HepG2 (cell line): Measurements from ENCODE around the gene NKX1-1.

ENCODE experiments used
- EP300 ChIP-seq, 3 experiments: sonication (generic) in 1 of 3; formaldehyde crosslinking in 1 of 3; IDR thresholded peaks; 2 replicates each; pipeline versions ENCODE4 v1.5.1 to v1.6.1; 2011 to 2020; ENCODE audit warnings: low read depth in 2 of 3, low read length in 2 of 3, borderline replicate concordance in 1 of 3, improper control_type of control experiment in 1 of 3, mild to moderate bottlenecking in 1 of 3, missing genetic modification reagents in 1 of 3, moderate library complexity in 1 of 3
- HOXA7 ChIP-seq: sonication (generic); formaldehyde crosslinking; IDR thresholded peaks from 2 replicates; pipeline ENCODE4 v1.8.1; 2022; ENCODE audit warnings: mild to moderate bottlenecking, missing genetic modification reagents, moderate library complexity
- MAFG ChIP-seq: sonication (generic); formaldehyde crosslinking; IDR thresholded peaks from 2 replicates; pipeline ENCODE4 v1.5.1; 2020; ENCODE audit warnings: mild to moderate bottlenecking, missing genetic modification reagents
- NR1H2 ChIP-seq: sonication (generic); formaldehyde crosslinking; IDR thresholded peaks from 2 replicates; pipeline ENCODE4 v1.8.1; 2022; ENCODE audit warnings: low read depth, missing genetic modification reagents, borderline replicate concordance
- PRPF4 ChIP-seq: fragments of 200-400 bp; formaldehyde crosslinking; IDR thresholded peaks from 2 replicates; pipeline ENCODE4 v1.6.1; 2016; ENCODE audit warnings: low read length, low read depth; ENCODE audit not compliant: poor library complexity, severe bottlenecking
- REPIN1 ChIP-seq: sonication (generic); formaldehyde crosslinking; IDR thresholded peaks from 2 replicates; pipeline ENCODE4 v1.8.0; 2022; ENCODE audit warnings: missing genetic modification reagents, low read depth, mild to moderate bottlenecking, borderline replicate concordance
- ZMAT3 ChIP-seq: sonication (generic); formaldehyde crosslinking; conservative IDR thresholded peaks from 2 replicates; pipeline ENCODE4 v1.7.0; 2021; ENCODE audit warnings: missing genetic modification reagents
- ZNF788 ChIP-seq: sonication (generic); formaldehyde crosslinking; IDR thresholded peaks from 2 replicates; pipeline ENCODE4 v1.5.0; 2020; ENCODE audit warnings: mild to moderate bottlenecking, missing genetic modification reagents, borderline replicate concordance
- ZSCAN30 ChIP-seq: sonication (generic); formaldehyde crosslinking; IDR thresholded peaks from 2 replicates; pipeline ENCODE4 v1.5.0; 2020; ENCODE audit warnings: mild to moderate bottlenecking, missing genetic modification reagents

DNA sequence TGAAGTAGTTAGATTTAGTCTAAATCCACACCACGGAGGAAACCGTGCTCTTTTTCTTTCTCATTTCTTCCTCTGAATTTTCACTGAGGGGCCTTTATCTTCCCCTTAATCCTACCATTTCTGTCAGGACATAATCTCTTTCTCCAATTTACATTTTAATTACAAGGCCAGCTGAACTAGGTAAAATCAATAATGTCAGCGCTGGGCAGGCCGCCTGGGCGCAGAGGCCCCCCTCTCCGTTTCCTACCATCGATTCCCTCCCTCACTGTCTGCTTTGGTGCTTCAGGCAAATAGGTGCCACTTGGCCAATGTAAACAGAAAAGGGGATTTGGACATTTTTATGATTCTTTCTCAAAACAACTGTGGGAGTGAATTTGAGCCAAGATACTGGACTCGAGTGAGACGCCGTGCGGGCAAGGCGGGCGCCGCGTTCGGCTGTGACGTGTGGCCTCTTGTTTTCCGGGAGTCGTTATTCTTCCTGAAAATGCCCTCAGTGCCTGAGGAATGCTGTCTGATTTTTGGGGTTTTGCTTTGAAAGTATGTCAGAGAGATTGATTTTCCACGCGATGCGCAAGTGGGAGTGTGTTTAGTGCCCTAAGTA, 36.7 kb downstream of the NKX1-1 start:
- TF ChIP-seq REPIN1 (CRISPR knock-in tag) = no peak
- TF ChIP-seq ZNF788 = no peak
- no peak for TF ChIP-seq ZSCAN30 (CRISPR knock-in tag)
- TF ChIP-seq EP300 (IDR thresholded peaks at IDR 0.05; ENCODE audit: low read depth in 2 of 2, low read length in 2 of 2) = no peak
- no peak for TF ChIP-seq EP300 (CRISPR knock-in tag; IDR thresholded peaks at IDR 0.05; ENCODE audit: borderline replicate concordance)
- no peak for TF ChIP-seq PRPF4
- TF ChIP-seq HOXA7 = no peak
- no peak for TF ChIP-seq NR1H2 (CRISPR knock-in tag)
- no peak for TF ChIP-seq ZMAT3
- TF ChIP-seq MAFG = no peak
